ENCODE data around the gene RPS6KA2. TPM values are rescaled to one million over a fixed set of nuclear protein-coding genes. Genes with fewer than 3 reads are reported as not detected.

RPS6KA2 gene
- polyA plus RNA-seq, 4 donors, result 25.3 to 34.5 (median 30.2) TPM

DNA sequence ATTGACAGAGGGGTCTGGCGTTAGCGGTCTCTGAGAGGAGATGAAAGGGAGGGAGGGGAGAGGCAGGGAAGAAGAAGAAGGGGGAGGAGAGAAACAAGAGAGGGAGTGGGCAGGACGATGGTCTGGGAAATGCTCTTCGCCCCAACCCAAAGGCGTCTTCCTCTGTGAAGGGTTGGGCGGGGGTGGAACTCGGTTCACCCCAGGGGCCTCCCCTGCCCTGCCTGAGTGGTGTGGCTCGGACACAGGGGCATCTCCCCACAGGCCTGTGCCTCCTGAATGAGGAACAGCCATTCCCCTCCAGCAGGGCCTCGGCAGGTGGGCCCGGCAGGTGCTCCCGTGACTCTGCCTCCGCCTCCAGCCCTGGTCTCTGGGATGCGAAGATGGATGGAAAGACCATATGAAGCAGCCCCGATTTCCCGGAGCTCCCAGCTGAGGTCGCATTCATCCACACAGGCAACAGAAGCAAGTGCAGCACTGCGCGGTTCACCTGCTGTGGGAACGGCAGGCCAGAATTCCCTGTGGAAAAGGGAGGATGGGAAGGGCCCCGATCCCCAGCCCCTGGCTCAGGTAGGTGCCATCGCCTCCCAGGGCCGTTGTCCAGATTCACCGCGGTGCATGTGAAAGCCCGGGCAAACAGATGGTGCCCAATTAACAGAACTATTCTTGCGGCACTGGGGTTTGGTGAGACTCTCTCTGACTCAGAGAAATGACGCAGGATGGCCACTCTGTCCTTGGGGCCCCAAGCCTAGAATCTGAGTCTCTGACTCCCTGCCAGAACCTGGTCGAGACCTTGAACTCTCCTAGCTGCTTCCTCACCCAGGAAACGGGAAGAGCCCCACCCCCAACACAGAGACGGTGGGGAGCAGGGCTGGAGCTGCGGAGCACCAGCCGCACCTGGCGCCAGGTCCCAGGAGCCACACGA lies 29.4 kb upstream of the RPS6KA2 start:
- DNase-seq (ENCODE audit: low read depth in 4 of 4, low spot score in 3 of 4), result no peak

DNA sequence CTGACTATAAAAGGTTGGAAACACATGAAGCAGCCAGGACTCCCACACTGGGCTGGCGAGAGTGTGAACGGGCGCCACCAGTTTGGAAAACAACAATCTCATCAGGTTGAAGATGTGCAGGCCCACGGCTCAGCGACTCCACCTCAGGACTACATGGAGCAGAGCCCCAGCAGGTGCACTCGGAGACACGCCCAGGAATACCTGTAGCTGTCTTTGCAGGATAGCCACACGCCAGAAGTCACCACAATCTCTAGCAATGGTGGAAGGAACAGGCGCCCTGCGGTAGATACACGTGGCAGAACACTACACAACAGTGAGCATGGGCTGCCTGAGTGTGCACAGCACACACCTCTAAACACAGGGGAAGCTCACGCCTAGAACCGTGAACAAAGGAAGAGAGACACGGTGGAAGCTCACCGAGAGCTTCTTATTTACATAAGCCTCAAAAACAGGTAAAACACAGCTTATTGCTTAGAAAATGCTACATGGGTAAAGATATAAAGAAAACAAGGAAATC lies 28.7 kb upstream of the RPS6KA2 start:
- no peak for DNase-seq (ENCODE audit: low read depth in 4 of 4, low spot score in 3 of 4)

DNA sequence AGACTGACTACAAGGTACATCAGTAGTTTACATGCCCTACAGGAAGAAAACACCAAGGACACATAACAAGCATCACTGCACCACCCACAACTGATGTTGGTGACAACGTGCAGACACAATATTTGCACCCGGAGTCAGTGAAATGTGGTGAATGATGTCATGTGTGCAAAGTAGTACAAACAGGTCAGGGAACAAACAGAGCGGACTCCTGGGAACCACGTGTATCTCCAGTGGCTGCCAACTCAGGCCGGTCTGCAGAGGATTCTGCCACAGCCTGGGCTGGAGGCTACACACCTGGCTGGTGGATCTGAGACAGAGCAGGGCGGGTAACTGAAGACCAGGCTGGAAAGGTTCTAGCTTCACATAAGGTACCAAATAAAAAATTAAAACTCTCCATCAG lies 28.2 kb upstream of the RPS6KA2 start:
- no peak for DNase-seq (ENCODE audit: low read depth in 4 of 4, low spot score in 3 of 4)

DNA sequence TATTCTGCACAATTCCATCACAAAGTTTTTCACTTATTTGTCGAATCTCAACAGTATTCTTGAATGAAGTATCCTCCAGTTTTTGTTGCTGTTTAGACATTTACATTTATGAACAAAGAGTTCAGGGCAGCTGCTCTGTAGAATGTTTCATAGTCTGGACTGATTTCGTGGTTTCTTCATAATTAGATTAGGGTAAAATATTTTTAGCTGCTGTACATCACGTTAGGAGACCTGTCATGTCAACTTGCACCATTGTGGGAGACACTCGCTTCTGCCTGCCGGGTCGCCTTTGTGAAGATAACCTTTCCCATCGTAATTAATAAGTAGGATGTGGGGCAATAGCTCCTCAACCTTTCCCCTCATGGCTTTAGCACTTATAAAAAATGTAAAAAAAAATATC lies 27.5 kb upstream of the RPS6KA2 start:
- no peak for DNase-seq (ENCODE audit: low read depth in 4 of 4, low spot score in 3 of 4)

DNA sequence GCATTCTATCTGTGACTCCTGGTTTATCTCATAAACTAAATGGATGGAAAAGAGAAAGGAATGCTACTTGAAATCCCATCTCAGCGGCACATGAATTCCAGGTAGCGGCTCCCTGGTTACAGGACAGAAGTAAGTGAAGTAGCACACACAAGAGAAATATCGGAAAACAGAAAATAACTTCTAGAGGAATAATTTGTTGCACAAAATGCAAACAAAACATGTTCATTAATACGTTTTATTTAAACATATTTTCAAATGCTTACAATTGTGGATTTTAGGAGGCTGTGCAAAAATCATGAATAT lies 26.5 kb upstream of the RPS6KA2 start:
- DNase-seq (ENCODE audit: low read depth in 4 of 4, low spot score in 3 of 4), result no peak

DNA sequence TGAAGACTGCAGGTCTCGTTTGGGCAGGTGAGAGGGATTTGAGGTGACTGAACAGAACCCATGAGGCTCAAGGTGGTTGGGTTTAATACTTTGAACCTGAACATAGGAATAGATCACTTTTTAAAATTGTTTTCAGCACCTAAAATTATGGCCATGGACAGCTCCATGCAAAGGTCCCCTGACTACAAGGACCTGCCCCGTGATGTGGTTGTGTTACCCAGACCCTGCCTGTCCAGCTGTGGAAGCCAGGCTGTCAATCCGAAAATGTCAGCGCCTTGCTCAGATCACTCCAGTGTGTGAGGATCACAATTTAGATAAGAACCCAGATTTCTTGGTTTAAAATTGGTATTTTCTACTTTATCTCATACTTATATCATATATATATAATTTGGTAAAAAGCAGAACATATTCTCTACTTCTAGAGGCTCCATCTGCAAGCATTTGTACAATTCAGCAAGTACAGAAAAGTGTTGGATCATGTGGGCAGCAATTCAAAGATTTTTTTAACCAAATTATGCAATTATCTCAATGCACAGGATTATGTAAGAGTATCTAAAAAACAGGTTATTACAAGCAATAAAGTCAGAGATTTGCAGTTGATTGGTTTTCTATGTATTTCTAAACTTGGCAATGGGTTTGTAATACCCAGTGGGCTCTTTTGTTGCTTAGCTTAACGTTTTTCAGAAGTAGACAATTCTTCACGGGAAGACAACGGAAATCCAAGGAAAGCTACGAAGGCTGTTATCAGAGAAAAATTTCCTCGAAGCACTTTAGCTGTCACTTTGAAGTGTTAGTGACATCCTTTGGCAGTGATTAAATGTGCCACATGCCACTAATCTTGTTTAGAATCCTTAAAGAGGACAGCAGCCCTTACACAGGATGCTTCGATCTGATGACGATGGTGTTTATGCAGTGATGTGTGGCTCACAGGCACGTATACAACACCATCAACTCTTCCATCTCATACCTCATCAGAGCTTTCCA lies 24.1 kb upstream of the RPS6KA2 start:
- no peak for DNase-seq (ENCODE audit: low read depth in 4 of 4, low spot score in 3 of 4)

DNA sequence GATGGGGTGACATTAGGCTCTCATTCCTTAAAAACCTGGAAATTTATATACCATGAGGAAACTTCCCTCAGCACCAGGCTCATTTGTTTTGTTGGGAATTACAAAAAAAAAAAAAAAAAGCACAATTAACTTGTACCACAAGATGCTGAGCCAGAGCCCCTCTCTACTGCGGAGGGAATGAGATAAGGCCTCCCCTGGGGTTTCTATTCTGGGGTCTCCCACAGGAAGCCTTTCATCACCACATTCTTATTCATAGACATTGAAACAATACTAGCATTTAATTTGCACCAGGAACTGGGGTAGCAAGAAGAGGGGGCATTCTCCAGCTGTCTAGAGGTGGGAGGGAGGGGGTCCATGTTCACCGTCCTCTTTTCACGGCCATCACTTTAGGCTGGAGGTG lies 23.0 kb upstream of the RPS6KA2 start:
- no peak for DNase-seq (ENCODE audit: low read depth in 4 of 4, low spot score in 3 of 4)

DNA sequence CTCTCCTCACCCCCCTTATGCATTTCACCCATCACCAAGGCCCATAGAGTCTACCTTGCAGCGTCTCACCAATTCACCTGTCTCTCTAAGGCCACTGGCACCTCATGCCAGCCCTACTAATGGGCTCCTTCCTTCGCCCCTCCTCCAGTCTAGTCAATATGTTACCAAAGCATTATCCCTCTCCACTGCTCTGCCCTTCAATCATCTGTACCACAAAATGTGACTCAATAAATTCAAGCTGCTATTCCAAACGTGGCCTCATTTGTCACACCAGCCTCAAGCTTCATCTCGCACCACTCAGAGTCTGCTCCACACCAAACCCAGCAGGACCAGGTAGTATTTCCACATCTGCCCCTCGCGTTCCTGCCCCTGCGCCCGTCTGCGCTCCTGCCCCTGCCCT lies 21.8 kb upstream of the RPS6KA2 start:
- DNase-seq (ENCODE audit: low read depth in 4 of 4, low spot score in 3 of 4), result no peak

DNA sequence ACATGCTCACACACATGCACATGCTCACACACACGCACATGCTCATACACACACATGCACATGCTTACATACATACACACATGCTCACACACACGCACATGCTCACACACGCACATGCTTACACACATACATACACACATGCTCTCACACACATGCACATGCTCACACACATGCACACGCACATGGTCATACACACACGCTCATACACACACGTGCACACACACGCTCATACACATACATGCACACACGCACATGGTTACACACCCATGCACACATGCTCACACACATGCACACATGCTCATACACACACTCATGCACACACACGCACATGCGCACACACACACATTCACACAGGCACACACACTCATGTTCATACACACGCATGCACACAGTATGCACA lies 20.8 kb upstream of the RPS6KA2 start:
- no peak for DNase-seq (ENCODE audit: low read depth in 4 of 4, low spot score in 3 of 4)

DNA sequence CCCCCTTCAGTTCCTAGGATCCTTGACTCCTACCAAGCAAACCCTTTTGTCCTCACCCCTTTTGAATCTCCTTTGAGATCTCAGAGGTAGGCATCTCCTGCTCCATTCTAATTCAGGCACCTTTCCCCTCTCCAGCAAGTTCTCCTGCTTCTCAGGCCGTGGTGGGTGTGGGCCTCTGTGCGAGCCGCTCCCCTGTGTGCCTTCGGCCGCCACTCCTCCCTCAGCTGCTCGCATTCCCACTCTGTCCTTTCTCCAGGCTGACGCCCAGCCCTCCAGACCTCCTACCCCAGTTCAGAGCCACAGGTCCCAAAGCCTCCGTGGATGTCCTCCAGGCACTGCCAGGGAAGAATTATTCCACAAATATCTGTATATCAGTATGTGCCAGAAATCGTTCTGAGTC lies 19.7 kb upstream of the RPS6KA2 start:
- DNase-seq (ENCODE audit: low read depth in 4 of 4, low spot score in 3 of 4), result no peak

DNA sequence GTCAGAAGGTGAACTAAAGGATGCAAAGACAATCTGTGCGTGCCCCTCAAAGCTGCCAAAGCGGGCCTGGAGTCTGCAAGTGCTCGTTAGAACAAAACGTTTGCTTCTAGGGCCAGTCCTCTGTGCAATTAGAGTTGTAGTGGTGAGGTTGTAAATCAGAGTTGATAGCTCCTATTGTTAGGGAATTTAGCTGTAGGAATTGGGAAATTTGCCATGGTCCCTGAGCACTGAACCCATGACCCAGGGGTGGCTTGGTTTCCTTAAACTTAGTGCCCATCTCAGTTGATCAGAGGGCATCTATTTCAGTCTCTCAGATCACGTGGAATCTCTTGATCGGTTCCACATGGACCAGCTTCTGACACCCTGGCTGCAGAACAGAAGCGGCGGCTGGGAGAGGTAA lies 18.8 kb upstream of the RPS6KA2 start:
- no peak for DNase-seq (ENCODE audit: low read depth in 4 of 4, low spot score in 3 of 4)

DNA sequence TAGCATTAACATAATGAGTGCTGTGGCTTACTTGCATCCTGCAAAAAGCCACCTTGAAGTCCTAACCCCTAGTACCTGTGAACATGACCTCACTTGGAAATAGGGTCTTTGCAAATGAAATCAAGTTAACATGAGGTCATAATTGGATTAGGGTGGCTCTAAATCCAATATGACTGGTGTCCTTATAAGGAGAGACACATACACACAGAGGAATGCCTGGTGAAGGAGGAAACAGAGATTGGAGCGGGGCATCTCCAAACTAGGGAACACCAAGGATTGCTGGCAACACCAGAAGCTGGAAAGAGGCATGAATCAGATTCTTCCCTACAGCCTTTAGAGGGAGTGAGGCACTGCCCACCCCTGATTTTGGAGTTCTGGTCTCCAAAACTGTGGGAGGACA lies 17.6 kb upstream of the RPS6KA2 start:
- DNase-seq (ENCODE audit: low read depth in 4 of 4, low spot score in 3 of 4), result no peak

DNA sequence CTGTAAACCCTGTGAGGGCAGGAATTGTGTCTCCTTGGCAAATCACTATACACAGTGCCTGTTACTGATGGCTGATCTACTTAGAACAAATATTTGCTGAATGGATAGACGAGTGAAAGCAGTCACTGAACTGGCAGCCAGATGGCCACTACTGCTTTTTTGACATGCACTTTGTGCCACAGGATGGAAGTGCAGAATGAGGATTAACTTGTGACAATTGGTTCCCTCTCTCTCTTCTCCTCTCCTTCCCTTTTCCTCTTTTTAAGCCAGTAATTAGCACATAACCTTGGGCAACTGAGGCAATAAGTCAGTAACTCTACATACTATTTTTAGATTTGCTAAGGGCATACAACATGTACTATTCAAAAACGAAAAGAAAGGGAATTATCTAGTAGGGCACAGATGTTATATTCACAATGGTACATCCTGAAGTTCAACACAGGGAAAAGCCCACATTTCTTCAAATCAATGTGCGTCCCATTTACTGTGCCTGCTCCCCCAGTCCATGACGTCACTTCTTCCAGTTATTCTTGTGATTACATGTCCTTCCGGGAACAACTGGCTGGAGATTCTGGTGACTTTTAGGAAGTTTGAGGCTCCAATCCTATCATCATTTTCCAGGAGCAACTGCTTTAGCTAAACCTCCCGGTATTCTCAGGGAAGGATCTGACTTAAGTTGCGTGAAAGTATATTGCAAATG lies 17.0 kb upstream of the RPS6KA2 start:
- DNase-seq (ENCODE audit: low read depth in 4 of 4, low spot score in 3 of 4), result no peak

DNA sequence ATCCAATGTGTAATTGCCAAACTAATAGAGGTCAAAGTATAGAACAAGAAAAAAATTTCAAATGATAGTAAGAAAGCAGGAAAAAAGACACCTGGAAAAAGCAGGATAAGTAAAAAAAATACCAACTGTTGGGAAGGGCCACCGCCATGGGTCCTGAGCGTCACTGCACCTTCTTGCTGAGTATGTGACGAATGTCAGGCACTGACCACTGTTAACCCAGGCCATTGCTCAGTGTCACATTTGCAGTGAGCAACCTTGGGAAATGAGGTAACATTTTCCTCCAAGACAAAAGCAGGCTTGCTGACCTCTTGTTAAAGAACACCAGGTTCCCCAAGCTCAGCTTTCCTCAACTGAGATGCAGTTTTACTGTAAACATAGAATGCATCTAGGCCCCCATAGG lies 15.6 kb upstream of the RPS6KA2 start:
- DNase-seq (ENCODE audit: low read depth in 4 of 4, low spot score in 3 of 4), result no peak

DNA sequence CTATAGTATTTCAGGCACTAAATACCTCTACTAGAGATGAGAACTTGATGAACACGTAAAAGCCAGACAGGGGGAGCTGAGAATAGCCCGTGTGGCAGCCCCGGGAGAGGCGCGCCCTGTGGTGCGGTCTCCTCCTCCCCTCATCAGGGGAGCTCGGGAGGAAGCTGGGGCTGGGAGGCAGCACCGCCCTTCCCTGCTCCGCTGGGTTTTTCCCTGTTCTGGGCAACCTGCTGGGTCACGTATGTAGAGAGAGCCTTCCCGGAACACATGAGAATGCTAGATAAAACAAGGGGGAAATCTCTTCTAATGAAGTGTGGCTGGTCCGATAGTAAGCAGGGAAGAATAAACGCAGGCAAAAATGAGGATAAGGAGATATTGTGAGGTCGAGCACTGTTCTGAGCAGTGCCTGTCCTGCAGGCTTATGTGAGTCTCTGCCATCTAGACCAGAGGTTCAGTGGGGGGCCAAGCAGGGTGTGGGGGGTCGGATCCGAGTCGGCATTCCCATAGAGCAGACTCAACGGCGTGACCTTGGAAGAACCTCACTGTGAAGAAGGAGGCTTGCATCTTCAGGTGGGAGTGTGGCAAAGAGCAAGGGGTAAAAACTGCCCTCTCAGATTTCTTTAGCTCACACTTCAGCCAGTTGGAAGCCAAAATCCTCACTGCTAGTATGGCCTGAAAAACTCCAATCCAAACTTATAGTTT lies 13.4 kb upstream of the RPS6KA2 start:
- no peak for DNase-seq (ENCODE audit: low read depth in 4 of 4, low spot score in 3 of 4)

DNA sequence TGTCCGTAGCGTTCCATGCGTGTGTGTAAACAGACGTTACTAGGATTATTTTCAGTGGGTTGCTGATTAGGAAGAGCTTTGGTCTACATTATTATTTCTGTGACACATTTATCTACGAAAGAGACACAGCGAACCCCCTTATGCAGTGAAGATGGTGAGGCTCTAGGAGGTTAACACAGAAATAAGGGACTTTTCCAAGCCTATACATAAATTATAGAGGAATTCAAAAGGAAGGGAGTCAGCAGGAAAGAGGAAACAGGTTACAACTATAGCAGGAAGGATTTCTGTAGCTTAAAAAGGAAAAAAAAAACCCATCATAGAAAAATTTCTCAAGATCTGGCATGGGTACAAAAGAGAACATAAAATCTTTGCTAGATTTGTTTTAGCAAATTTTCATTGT lies 12.9 kb upstream of the RPS6KA2 start:
- DNase-seq (ENCODE audit: low read depth in 4 of 4, low spot score in 3 of 4), result no peak

DNA sequence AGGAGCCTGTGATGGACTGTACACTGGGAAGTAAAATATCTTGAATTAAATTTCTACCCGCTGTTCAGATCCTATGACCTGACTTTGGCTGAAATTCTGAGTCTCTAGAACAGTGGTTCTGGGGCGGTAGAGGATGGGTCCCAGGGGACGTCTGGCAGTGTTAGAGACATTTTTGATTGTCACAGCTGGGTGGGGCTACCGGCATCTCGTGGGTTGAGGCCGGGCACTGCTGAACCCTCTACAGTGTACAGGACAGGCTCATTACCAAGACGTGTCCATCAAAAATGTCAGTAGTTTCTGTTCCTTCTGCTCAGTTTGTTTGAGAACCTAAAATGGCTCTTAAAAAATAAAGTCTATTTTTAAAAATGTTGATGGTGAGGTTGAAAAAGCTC lies 11.5 kb upstream of the RPS6KA2 start:
- no peak for DNase-seq (ENCODE audit: low read depth in 4 of 4, low spot score in 3 of 4)

DNA sequence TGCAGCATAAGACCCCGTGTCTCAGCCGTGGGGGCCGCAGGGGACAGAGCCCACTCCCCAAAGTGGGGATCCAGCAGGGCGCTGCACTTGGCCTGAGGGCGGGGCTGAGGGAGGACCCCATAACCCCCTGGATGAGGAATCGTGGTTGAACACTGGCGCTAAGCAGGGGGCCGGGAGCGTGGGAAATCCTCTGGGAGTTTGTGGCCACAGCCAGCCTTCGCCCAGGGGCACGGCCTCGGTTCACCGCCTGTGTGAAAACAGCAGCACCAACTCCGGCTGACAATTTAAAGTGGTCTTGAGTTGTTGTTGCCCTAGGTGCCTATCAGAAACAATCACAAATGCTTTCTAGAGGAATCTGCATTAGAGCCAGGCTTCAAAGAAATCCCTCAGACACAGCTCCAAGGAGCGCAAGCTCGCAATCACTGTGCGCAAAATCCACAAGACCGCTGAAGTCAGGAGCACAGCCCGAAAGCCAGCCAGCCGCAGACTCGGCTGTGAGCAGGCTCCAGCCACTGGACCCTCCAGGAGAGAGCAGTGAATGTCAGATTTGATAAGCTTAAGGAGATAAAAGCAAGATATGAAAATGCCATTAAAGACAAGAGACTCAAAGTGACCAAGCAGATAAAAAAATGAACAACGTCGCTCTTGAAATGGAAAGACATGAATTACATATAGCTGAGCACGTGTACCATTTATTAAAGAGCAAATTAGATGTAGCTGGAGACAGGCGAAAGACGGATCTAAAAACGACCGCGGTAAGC lies 10.9 kb upstream of the RPS6KA2 start:
- DNase-seq (ENCODE audit: low read depth in 4 of 4, low spot score in 3 of 4), result no peak

DNA sequence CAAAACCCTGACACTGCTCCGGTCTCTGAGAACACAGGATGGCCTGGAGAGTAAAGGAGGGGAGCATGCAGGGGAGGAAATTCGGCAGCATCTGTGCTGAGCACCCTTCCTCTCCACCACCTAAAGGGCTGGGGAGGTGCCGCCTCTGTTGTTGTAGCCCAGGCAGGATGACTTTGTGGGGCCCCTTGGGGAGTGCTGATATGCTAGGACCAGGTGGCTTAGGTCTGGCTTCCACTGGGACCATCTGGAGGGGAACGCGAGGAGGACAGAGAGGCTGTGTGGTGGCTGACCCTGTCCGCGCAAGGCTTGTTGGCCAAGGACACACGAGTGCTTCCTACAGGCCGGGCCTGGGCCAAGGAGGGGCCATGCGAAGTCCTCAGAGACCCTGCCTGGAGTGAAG lies 9.9 kb upstream of the RPS6KA2 start:
- no peak for DNase-seq (ENCODE audit: low read depth in 4 of 4, low spot score in 3 of 4)

Data from left renal pelvis (tissue), 4 donors.